Activated CD8-positive, alpha-beta T cell treated with anti-CD3 and anti-CD28 coated beads, Interleukin-2, amount 10 ng/mL, durations not matched to agents 7 days and 5 days (primary cell): ENCODE measurements around the gene LST1. TPM values are rescaled to one million over a fixed set of nuclear protein-coding genes. Genes with fewer than 3 reads are reported as not detected.

ENCODE experiments used
- ATAC-seq: fragments of 150-1000 bp; cut with Tn5 transposase; one replicate; pipeline ENCODE4 v1.10.0; 2021; ENCODE audit warnings: moderate library complexity
- CTCF ChIA-PET: fragments of 350-600 bp; sonication (Branson Sonifier 250); formaldehyde crosslinking; loops from one replicate; lab custom pipeline; 2021; ENCODE audit warnings: antibody characterized with exemption; lab: Charles Lee
- POLR2A ChIA-PET: fragments of 350-600 bp; sonication (Branson Sonifier 250); formaldehyde crosslinking; loops from one replicate; lab custom pipeline; 2021; ENCODE audit warnings: antibody characterized with exemption; lab: Charles Lee
- DNase-seq: peaks from one replicate; pipeline ENCODE4 v3.0.0-alpha.2; 2020
- H3K27ac Mint-ChIP-seq: one replicate; pipeline ENCODE4 v1.8.0; 2021; ENCODE audit warnings: mild to moderate bottlenecking, mixed read lengths
- H3K27me3 Mint-ChIP-seq: one replicate; pipeline ENCODE4 v1.8.0; 2021; ENCODE audit warnings: low read depth, mixed read lengths
- H3K36me3 Mint-ChIP-seq: one replicate; pipeline ENCODE4 v1.8.0; 2021; ENCODE audit warnings: low read depth, mixed read lengths
- H3K4me1 Mint-ChIP-seq: one replicate; pipeline ENCODE4 v1.8.0; 2021; ENCODE audit warnings: low read depth, mixed read lengths
- H3K4me3 Mint-ChIP-seq: one replicate; pipeline ENCODE4 v1.8.0; 2021; ENCODE audit warnings: mild to moderate bottlenecking, mixed read lengths
- H3K9me3 Mint-ChIP-seq: one replicate; pipeline ENCODE4 v1.8.0; 2022; ENCODE audit warnings: mixed read lengths; ENCODE audit not compliant: insufficient read depth
- total RNA-seq, 2 experiments: library from RNA; stranded (reverse); gene quantifications; one replicate each; pipeline ENCODE4 v1.2.3, GENCODE V29; 2021

The LST1 gene
- total RNA-seq, 2 experiments from 2014 or later = 125 to 139 TPM

DNA sequence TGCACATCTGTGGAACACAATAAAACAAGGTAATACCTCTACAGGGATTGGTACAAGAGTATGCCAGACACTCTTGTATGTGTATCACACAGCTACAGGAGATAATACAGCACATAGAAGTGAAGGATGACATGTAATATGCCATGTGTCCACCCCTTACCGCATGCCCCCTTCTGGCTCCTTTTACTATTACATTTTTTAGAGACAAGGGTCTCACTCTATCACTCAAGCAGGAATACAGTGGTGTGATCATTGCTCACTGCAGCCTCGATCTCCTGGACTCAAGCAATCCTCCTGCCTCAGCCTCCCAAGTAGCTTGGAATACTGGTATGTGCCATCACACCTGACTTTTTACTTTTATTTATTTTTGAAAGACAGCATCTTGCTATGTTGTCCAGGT lies 10.9 kb downstream of the LST1 start:
- Mint-ChIP-seq H3K27ac (peak overlapping the region; percentile 43), H3K36me3 (peaks cover 6% of the 10 kb centered on the region), H3K4me3 (no peak overlapping the region), H3K27me3 (no peaks in the 10 kb centered on the region), H3K4me1 (peaks cover 59% of the 10 kb centered on the region), H3K9me3 (no peaks in the 10 kb centered on the region)
- CTCF ChIA-PET = interaction anchor here (1.2 to 18.5 kb wide), 9 partner anchors 15 to 104 kb away, joined by 3 to 928 read pairs (median 73); partner anchors contain the start of genes AIF1, ATP6V1G2, DDX39B and LST1
- POLR2A ChIA-PET = interaction anchor here (0.7 to 8.1 kb wide), 11 partner anchors 10 to 102 kb away, joined by 3 to 388 read pairs (median 6); partner anchors contain the start of genes ATP6V1G2, BAG6, DDX39B and LST1
- peak; percentile 68 for DNase-seq
- peak; percentile 68 for ATAC-seq

GRCh38 chr6:31607317-31607716 lies 21.2 kb downstream of the LST1 start:
- H3K36me3 Mint-ChIP-seq = no peaks in the 10 kb centered on the region
- H3K4me3 Mint-ChIP-seq = no peak overlapping the region
- ChIA-PET CTCF (interaction anchor here (1.2 to 1.5 kb wide), 2 partner anchors 9 to 56 kb away, joined by 4 read pairs; no protein-coding TSS in a partner anchor), POLR2A (no interaction called here)
- H3K27me3 Mint-ChIP-seq = peaks cover 6% of the 10 kb centered on the region
- no peak for ATAC-seq
- peak overlapping the region; percentile 64 for H3K27ac Mint-ChIP-seq
- H3K4me1 Mint-ChIP-seq = peaks cover 5% of the 10 kb centered on the region
- no peak for DNase-seq
- H3K9me3 Mint-ChIP-seq = no peaks in the 10 kb centered on the region

- Mint-ChIP-seq H3K9me3 (no peaks in the 10 kb centered on the region), H3K36me3 (no peaks in the 10 kb centered on the region), H3K27ac (no peak overlapping the region), H3K27me3 (no peaks in the 10 kb centered on the region), H3K4me3 (no peak overlapping the region), H3K4me1 (peaks cover 15% of the 10 kb centered on the region)
- ATAC-seq = no peak
- ChIA-PET CTCF (interaction anchor here (0.7 to 12.5 kb wide), 8 partner anchors 13 to 64 kb away, joined by 3 to 130 read pairs (median 4); partner anchors contain the start of genes ATP6V1G2, LST1, LTB and NCR3), POLR2A (interaction anchor here (0.6 to 0.7 kb wide), 2 partner anchors 12 to 69 kb away, joined by 3 read pairs; no protein-coding TSS in a partner anchor)
- DNase-seq = no peak
Measured at GRCh38 chr6:31609519-31610406, 23.7 kb downstream of the LST1 start.

DNA sequence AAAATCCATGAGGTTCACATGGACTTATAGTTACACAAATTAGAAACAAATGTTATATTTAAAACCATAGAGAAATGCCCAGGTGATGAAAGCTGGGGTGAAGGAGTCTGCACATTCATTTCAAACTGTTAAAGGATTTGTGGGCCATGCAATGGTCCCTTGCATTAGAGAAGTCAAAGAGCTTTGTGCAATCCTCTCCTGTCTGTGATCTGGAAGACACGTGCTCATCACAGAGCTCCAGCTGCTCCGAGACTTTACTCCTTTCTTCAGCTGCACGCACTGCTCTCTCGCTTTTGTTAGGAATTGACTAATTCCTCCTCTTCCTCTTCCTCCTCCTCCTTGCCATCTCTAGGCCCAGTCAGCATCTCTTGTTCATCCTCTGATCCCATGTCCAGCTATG lies 24.9 kb downstream of the LST1 start:
- no peak for ATAC-seq
- Mint-ChIP-seq H3K27me3 (no peaks in the 10 kb centered on the region), H3K4me3 (no peak overlapping the region), H3K27ac (no peak overlapping the region), H3K4me1 (peaks cover 27% of the 10 kb centered on the region), H3K36me3 (peaks cover 2% of the 10 kb centered on the region), H3K9me3 (no peaks in the 10 kb centered on the region)
- ChIA-PET CTCF (interaction anchor here (0.6 to 12.5 kb wide), 3 partner anchors 15 to 60 kb away, joined by 3 to 130 read pairs (median 17); partner anchors contain the start of gene NCR3), POLR2A (interaction anchor here (0.6 to 0.7 kb wide), 3 partner anchors 54 to 320 kb away, joined by 3 to 4 read pairs (median 3); partner anchors contain the start of gene GPANK1)
- no peak for DNase-seq

DNA sequence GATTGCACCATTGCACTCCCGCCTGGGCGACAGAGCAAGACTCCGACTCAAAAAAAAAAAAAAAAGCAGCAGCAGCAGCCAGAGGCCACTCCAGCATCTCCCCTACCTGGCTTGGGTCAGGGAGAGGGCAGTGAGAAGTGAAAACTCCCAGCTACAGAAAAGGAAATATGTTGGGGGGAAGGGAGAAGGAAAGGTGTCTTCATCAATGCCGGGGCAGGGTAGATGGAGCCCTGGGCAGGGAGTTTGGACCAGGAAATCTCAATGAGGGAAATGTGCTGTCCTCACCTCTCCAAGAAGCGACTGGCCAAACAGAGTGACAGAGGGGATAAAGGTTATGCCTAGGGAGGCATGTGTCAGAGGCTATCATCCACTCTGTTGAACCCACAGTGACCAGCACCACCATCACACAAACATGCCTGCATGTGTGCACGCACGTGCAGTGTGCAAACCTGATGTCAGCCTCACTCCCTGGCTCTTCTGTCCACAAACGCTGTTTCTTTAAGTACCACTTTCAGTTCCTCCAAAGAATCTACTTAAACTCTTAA lies 28.1 kb downstream of the LST1 start:
- H3K27me3 Mint-ChIP-seq = no peaks in the 10 kb centered on the region
- ChIA-PET POLR2A (interaction anchor here (0.6 to 0.7 kb wide), 2 partner anchors 40 to 73 kb away, joined by 3 to 5 read pairs; no protein-coding TSS in a partner anchor), CTCF (interaction anchor here (1.0 to 12.5 kb wide), 3 partner anchors 18 to 63 kb away, joined by 3 to 130 read pairs (median 5); partner anchors contain the start of gene NCR3)
- peaks cover 42% of the 10 kb centered on the region for H3K4me1 Mint-ChIP-seq
- H3K9me3 Mint-ChIP-seq = no peaks in the 10 kb centered on the region
- no peak for DNase-seq
- peaks cover 21% of the 10 kb centered on the region for H3K36me3 Mint-ChIP-seq
- peak overlapping the region; percentile 34 for H3K27ac Mint-ChIP-seq
- ATAC-seq = no peak
- H3K4me3 Mint-ChIP-seq = peak overlapping the region; percentile 29

DNA sequence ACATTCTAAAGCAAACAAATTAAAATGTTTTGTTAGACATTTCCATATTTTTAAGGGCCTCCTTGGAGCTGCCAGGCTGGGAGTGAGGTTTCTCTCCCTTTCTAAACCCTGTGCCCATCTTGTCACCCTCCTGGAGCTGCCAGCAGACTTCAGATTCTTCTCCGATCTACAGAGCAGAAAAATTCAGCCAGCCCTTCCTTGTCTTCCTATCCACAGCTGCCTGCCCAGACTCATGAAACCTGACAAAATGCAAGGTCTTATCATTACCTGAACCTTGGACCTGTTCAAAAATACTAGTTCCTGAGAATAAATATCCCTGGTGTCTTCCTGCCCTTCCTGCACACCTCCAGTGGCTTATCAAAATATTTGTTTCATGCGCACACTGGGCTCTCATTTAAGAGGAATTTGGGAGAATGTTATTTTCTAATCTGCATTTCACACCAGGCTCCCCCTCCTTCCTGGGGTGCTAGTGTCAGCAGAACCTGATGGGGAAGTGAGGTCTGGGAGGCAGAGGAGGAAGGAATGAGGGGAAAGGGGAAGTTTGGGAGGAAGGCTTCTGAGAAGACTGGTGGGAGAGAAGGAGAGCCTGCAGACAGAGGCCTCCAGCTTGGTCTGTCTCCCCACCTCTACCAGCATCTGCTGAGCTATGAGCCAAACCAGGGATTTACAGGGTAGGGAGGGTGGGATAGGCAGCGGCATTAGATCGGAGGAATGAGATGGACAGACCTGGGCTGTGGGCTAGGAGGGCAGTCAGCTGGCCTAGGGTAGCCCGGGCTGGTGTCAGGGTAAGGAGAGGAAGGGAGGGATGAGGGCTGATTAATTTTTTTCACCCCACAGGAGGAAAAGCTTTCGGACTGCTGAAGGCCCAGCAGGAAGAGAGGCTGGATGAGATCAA lies 28.9 kb downstream of the LST1 start, which contains the start of gene AIF1:
Gene AIF1 (plus strand): TSS at position 551 of the 895 bp plus-strand sequence. CDS start 96 bp downstream, at position 647.
- Mint-ChIP-seq H3K36me3 (peaks cover 25% of the 10 kb centered on the region), H3K27ac (peak within 1 kb of the TSS; percentile 96), H3K27me3 (no peaks in the 10 kb centered on the region), H3K4me1 (peaks cover 45% of the 10 kb centered on the region), H3K4me3 (peak within 1 kb of the TSS; percentile 94), H3K9me3 (no peaks in the 10 kb centered on the region)
- no peak for ATAC-seq
- DNase-seq = no peak
- CTCF ChIA-PET = interaction anchor here (1.0 to 12.5 kb wide), 7 partner anchors 19 to 122 kb away, joined by 4 to 130 read pairs (median 10); partner anchors contain the start of genes DDX39B and NCR3
- POLR2A ChIA-PET = interaction anchor here (0.6 to 2.8 kb wide), 7 partner anchors 16 to 74 kb away, joined by 3 to 17 read pairs (median 3); partner anchors contain the start of genes ATP6V1G2, CSNK2B, DDX39B and GPANK1

DNA sequence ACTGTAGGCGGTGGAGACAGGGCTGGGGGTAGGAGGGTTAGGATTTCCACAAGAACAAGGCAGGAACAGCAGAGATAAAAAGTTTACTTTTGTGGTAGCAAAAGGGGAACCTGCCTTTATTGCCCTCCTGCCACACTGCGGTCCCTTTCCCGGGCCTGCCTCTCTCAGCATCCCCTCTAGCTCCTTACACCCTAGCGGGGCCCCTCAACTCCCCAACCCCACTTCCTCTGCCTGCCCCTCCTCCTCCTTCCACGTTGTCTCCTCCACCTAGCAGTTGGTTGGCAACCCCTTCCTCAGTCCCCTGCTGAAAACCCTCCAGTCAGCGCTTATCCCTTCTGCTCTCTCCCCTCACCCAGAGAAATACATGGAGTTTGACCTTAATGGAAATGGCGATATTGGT lies 29.7 kb downstream of the LST1 start:
- POLR2A ChIA-PET = interaction anchor here (0.6 to 2.8 kb wide), 6 partner anchors 17 to 74 kb away, joined by 3 to 17 read pairs (median 3); partner anchors contain the start of genes ATP6V1G2, CSNK2B, DDX39B and GPANK1
- Mint-ChIP-seq H3K36me3 (peaks cover 25% of the 10 kb centered on the region), H3K9me3 (no peaks in the 10 kb centered on the region), H3K27me3 (no peaks in the 10 kb centered on the region), H3K27ac (peak overlapping the region; percentile 96), H3K4me1 (peaks cover 45% of the 10 kb centered on the region), H3K4me3 (peak overlapping the region; percentile 94)
- ATAC-seq (no peak), DNase-seq (peak; percentile 59)
- CTCF ChIA-PET = interaction anchor here (1.0 to 12.5 kb wide), 8 partner anchors 20 to 123 kb away, joined by 4 to 130 read pairs (median 8); partner anchors contain the start of genes ATP6V1G2, DDX39B and NCR3

DNA sequence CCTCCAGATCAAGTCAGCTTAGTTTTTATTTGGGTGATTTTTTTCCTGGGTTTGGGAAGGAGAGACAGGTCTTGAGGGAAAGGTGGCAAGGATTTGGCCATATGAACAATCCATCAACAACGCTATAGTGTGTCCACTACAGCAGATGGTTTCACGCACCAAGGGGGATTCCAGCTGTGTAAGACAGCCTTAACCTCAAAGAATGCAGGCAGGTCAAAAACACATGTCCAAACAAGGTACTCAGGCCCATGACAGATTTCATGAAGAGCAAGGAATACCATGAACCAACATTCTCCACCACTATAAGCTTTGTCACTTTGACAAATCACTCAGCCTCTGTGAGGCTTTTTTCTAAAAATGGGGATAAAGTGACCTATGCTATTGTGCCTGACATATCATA lies 30.9 kb downstream of the LST1 start:
- Mint-ChIP-seq H3K4me1 (peaks cover 50% of the 10 kb centered on the region), H3K27me3 (no peaks in the 10 kb centered on the region), H3K4me3 (peak overlapping the region; percentile 94), H3K9me3 (no peaks in the 10 kb centered on the region), H3K27ac (peak overlapping the region; percentile 96), H3K36me3 (peaks cover 35% of the 10 kb centered on the region)
- no peak for ATAC-seq
- DNase-seq = no peak
- POLR2A ChIA-PET = interaction anchor here (0.6 to 2.8 kb wide), 4 partner anchors 34 to 120 kb away, joined by 3 to 17 read pairs (median 8); partner anchors contain the start of genes CSNK2B, DDX39B and GPANK1
- CTCF ChIA-PET = interaction anchor here (0.7 to 12.5 kb wide), 9 partner anchors 21 to 158 kb away, joined by 3 to 130 read pairs (median 4); partner anchors contain the start of genes ATP6V1G2, DDX39B and NCR3

DNA sequence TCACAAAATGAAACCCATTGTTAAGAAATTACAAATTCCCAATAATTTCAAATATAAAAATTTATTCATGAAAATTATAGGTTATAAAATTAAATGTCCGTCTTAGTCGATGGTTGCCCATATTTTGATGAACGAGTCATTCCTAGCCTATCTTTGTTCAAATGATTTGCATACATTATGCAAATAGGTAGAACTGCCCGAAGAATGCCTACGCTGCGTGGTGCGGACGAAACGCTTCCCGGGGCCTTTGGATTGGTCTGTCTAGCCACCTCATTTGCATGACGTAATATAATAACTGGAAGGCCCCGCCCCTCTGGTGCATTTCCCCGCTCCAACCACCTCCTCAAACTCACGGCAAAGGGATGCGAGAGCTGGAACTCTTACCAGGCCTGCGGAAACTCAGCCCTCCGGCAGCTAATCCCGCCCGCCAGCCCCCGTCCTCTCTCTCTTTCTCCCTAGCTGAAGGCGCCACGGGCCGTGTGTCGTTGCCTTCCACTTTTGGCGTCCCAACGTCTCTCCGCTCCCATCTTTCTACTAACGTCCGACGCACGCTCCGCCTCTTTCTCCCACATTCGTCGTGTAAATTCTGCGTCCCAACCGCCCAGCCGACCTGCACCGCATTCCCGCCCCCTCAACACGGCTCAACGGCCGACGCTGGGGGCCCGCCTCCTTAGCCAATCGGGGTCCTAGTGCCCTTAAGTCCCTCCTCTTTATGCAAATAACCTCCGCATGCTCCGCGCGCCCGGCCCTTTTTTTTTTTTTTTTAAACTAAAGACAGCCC lies 33.9 kb downstream of the LST1 start:
- peak overlapping the region; percentile 95 for H3K27ac Mint-ChIP-seq
- DNase-seq (peak; percentile 99), ATAC-seq (peak; percentile 89)
- ChIA-PET CTCF (interaction anchor here (0.6 to 12.5 kb wide), 2 partner anchors 24 to 119 kb away, joined by 3 to 130 read pairs; partner anchors contain the start of gene NCR3), POLR2A (interaction anchor here (0.6 to 3.6 kb wide), 10 partner anchors 18 to 213 kb away, joined by 3 to 29 read pairs (median 4); partner anchors contain the start of genes BAG6, CSNK2B, GPANK1 and LTB)
- peaks cover 59% of the 10 kb centered on the region for H3K36me3 Mint-ChIP-seq
- H3K27me3 Mint-ChIP-seq = no peaks in the 10 kb centered on the region
- H3K4me3 Mint-ChIP-seq = peak overlapping the region; percentile 93
- H3K9me3 Mint-ChIP-seq = no peaks in the 10 kb centered on the region
- peaks cover 53% of the 10 kb centered on the region for H3K4me1 Mint-ChIP-seq
